ENCODE measurements around the gene MYH6. TPM values are rescaled to one million over a fixed set of nuclear protein-coding genes. Genes with fewer than 3 reads are reported as not detected.

The MYH6 gene
- total RNA-seq, 1 donor from 2014 or later = not detected

GRCh38 chr14:23360496-23360895, 47.6 kb downstream of the MYH6 start:
- Mint-ChIP-seq H3K9me3 (ENCODE audit: unreplicated experiment) (no peaks in the 10 kb centered on the region), H3K27me3 (ENCODE audit: low read depth, unreplicated experiment) (peaks cover 12% of the 10 kb centered on the region), H3K27ac (ENCODE audit: unreplicated experiment) (no peak overlapping the region), H3K4me1 (ENCODE audit: low read depth, unreplicated experiment) (no peaks in the 10 kb centered on the region), H3K4me3 (ENCODE audit: unreplicated experiment) (no peak overlapping the region), H3K36me3 (ENCODE audit: low read depth, unreplicated experiment) (peaks cover 1% of the 10 kb centered on the region)
- TF ChIP-seq EZH2 (IDR thresholded peaks at IDR 0.05; ENCODE audit: insufficient read depth, low read length) = no peak
- no peak for TF ChIP-seq CTCF (IDR thresholded peaks at IDR 0.05; ENCODE audit: insufficient read depth, low read depth, low read length)
- no peak overlapping the region for H3K4me2 ChIP-seq (ENCODE audit: low read length)
- peak overlapping the region; percentile 8 for H3K27ac ChIP-seq (ENCODE audit: low read depth, low read length)
- DNase-seq (ENCODE audit: low read depth) = no peak
- peaks cover 3% of the 10 kb centered on the region for H3K36me3 ChIP-seq (ENCODE audit: insufficient read depth, low read length)
- no peak overlapping the region for H3K9ac ChIP-seq (ENCODE audit: low read length)
- FAIRE-seq = no peak
- no peak overlapping the region for H2AFZ ChIP-seq (ENCODE audit: low read depth, low read length)
- H3K79me2 ChIP-seq (ENCODE audit: insufficient read depth, low read length) = peaks cover 15% of the 10 kb centered on the region
- H3K4me1 ChIP-seq (ENCODE audit: insufficient read depth, low read length) = peaks cover 10% of the 10 kb centered on the region
- no peak overlapping the region for H3K4me3 ChIP-seq (ENCODE audit: insufficient read depth, low read depth, low read length)
- H3K27me3 ChIP-seq (ENCODE audit: insufficient read depth, low read length) = peaks cover 2% of the 10 kb centered on the region
- no peaks in the 10 kb centered on the region for H3K9me3 ChIP-seq (ENCODE audit: insufficient read depth, low read depth, low read length)
- peaks cover 5% of the 10 kb centered on the region for H4K20me1 ChIP-seq (ENCODE audit: insufficient read depth, low read length)

- peaks cover 13% of the 10 kb centered on the region for H3K79me2 ChIP-seq (ENCODE audit: insufficient read depth, low read length)
Measured at GRCh38 chr14:23359722-23360447, 48.2 kb downstream of the MYH6 start.

More at GRCh38 chr14:23359722-23360447, 48.2 kb downstream of the MYH6 start:
- Mint-ChIP-seq H3K27ac (ENCODE audit: unreplicated experiment) (no peak overlapping the region), H3K27me3 (ENCODE audit: low read depth, unreplicated experiment) (peaks cover 16% of the 10 kb centered on the region), H3K4me3 (ENCODE audit: unreplicated experiment) (no peak overlapping the region), H3K36me3 (ENCODE audit: low read depth, unreplicated experiment) (peaks cover 3% of the 10 kb centered on the region), H3K9me3 (ENCODE audit: unreplicated experiment) (no peaks in the 10 kb centered on the region), H3K4me1 (ENCODE audit: low read depth, unreplicated experiment) (no peaks in the 10 kb centered on the region)
- Histone ChIP-seq H3K4me2 (ENCODE audit: low read length) (no peak overlapping the region), H3K4me1 (ENCODE audit: insufficient read depth, low read length) (peaks cover 10% of the 10 kb centered on the region), H3K9ac (ENCODE audit: low read length) (no peak overlapping the region), H3K9me3 (ENCODE audit: insufficient read depth, low read depth, low read length) (no peaks in the 10 kb centered on the region), H3K27me3 (ENCODE audit: insufficient read depth, low read length) (peaks cover 2% of the 10 kb centered on the region), H3K4me3 (ENCODE audit: insufficient read depth, low read depth, low read length) (no peak overlapping the region), H3K36me3 (ENCODE audit: insufficient read depth, low read length) (peaks cover 3% of the 10 kb centered on the region), H4K20me1 (ENCODE audit: insufficient read depth, low read length) (peaks cover 5% of the 10 kb centered on the region), H2AFZ (ENCODE audit: low read depth, low read length) (no peak overlapping the region), H3K27ac (ENCODE audit: low read depth, low read length) (no peak overlapping the region)
- FAIRE-seq (no peak), DNase-seq (ENCODE audit: low read depth) (no peak)
- no peak for TF ChIP-seq CTCF (IDR thresholded peaks at IDR 0.05; ENCODE audit: insufficient read depth, low read depth, low read length)
- TF ChIP-seq EZH2 (IDR thresholded peaks at IDR 0.05; ENCODE audit: insufficient read depth, low read length) = no peak
